ENCODE results near the gene QRICH2.

QRICH2 gene

DNA sequence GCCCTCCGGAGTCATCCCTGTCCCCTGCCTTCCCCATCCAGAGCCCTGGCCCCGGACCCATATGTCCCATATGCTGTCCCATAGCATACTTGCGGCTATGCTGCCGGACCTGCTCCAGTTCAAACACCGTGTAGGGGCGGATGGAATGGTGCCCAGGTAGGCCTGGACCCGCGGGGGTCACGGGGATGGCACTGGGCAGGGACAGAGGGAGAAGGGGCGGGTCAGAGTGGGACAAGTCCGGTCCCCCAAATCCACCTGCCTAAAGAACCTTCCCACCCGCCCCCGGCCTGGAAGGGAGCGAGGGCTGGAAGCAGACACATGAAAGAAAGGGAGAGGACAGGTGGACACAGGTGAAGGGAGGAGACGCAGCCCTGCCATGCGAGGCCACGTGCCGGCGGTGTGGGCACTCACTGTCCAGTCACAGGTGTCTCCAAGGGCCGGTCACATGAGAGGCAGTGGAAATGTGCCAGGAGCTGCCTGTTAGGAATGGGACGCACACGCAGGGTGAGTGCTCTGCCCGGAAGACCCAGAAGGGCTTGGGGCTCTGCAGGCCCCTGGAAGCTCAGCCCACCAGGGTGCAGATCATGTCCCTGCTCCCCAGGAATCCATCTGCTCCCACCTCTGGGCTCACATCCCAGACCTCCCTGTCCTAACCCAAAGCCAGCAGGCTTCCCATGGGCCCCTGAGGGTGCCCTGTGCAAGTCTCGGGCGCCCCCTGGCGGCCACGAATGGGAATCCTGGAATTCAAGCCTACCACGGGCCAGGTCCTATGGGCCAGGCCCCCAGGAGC is 28.9 kb downstream of the QRICH2 start:
- Histone ChIP-seq H3K27me3 (no peaks in the 10 kb centered on the region), H3K4me1 (peaks cover 31% of the 10 kb centered on the region), H3K4me3 (no peak overlapping the region), H3K36me3 (no peaks in the 10 kb centered on the region; the same call in 1 of the 2 replicates), H3K27ac (no peak overlapping the region), H4K20me1 (no peaks in the 10 kb centered on the region), H3K9ac (no peak overlapping the region), H3K4me2 (no peak overlapping the region), H3K9me3 (no peaks in the 10 kb centered on the region)
- no peak for TF ChIP-seq Cebpa-rat (IDR thresholded peaks at IDR 0.05)

DNA sequence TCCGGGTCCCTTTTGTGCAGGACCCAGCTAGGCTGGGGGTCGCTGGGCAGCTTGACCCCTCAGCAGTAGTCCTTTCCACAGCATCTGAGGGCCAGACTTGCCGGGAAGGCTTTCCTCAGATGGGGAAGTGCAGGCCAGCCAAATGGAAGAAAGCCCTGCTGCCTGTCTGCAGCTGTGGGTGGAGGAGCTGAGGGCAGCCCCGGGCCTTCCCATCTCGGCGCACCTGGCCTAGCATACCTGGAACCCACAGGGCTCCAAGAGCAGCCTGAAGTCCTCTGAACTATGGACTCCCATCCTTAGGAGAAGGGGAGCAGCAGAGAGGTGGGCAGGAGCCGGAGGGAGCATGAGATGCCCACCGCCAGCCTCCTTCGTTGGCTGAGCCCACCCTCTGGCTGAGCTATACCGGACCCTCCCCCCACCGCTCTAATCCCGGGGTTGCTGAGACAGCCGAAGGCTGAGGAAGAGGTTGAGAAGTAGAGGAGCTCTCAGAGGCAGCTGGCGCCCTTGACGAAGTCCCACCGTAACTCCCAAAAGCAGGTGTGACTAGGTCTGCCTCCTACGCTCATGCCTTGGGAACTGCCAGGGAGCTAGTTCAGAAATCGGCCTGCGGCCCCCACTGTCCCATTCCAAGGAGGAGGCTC is 29.7 kb downstream of the QRICH2 start:
- Histone ChIP-seq H3K4me1 (peaks cover 38% of the 10 kb centered on the region), H3K27ac (no peak overlapping the region), H4K20me1 (no peaks in the 10 kb centered on the region), H3K4me3 (no peak overlapping the region), H3K27me3 (no peaks in the 10 kb centered on the region), H3K36me3 (no peaks in the 10 kb centered on the region; the same call in 1 of the 2 replicates), H3K9ac (no peak overlapping the region), H3K4me2 (no peak overlapping the region), H3K9me3 (no peaks in the 10 kb centered on the region)
- no peak for TF ChIP-seq Cebpa-rat (IDR thresholded peaks at IDR 0.05)

DNA sequence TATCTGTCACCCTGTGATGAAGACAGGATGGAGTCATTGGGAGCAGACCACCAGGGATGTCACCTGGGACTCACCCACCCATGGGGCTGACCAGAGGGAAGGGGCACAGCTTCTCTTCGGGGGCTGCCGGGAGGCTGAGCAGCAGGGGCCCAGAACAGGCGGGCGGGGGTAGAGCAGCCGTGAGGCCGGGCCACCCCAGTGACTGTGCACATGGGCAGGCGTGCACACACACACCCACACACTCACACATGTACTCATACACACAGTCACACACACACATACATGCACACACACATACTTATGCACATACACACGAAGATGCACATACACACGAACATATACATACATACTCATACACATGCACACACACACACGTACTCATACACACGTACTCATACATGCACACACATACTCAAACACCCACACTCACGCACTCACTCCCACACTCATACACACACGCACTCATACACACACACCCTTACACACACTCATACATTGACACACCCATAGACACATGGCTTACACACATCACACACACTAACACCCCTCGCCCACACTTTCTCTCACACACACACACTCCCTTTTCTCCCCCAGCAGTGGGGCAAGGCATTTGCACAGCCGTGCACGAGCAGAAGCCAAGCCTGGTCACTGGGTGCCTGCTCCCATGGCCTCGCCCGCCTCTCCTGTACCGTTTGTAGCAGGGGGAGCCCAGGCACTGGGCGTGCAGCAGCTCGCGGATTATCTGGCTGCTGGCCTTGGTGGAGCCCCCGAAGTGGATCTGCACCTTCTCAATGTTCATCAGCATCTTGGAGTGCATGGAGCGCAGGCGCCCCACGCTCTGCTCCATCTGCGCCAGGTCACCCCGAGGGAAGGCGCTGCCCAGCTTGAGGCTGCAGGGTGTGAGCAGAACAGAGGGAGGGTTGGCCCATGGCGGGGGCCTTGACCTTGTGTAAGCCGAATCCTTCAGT is 30.5 kb downstream of the QRICH2 start:
- Histone ChIP-seq H4K20me1 (peaks cover 5% of the 10 kb centered on the region; the same call in 1 of the 2 replicates), H3K36me3 (no peaks in the 10 kb centered on the region; the same call in 1 of the 2 replicates), H3K27ac (no peak overlapping the region), H3K9ac (no peak overlapping the region), H3K4me3 (no peak overlapping the region), H3K4me1 (peaks cover 41% of the 10 kb centered on the region), H3K27me3 (no peaks in the 10 kb centered on the region), H3K9me3 (no peaks in the 10 kb centered on the region), H3K4me2 (no peak overlapping the region)
- no peak for TF ChIP-seq Cebpa-rat (IDR thresholded peaks at IDR 0.05)

DNA sequence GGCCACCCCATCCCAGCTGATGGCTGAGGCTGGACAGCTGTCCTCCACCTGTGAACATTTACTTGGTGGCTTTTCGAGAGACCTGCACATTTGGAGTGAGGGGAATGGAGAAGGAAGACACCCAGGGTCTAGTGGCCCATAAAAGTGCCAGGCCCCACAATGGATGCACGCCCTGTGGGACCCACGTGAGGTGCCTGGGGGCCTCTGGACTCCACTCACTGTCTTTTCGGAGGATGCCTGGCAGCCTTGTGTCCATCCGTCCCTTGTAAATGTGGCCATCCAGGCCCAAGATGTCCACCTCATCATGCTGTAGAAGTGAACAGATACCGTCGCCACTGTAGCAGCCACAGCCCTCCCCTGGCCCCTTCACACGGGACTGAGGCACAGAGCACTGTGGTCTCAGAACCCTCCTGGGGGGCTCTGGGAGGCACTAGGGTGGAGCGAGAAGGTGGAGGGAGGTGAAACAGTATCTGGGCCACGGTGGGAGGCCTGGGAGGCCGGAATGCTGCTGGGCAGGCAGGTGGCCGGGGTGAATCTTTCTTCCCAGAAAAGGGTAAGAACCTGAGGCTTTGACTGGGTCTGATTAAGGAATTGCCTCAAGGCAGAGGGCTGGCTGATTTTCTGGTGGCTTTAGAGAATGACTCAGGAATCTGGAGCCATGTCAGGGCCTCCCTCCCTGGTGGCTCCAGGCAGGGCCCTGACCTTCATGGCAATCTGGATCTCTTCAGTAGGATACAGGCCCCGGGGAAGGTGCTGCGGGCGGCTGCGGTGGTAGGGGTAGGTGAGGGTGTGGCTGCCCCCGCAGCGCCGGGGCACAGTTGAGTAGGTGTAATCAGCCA is 31.4 kb downstream of the QRICH2 start:
- Histone ChIP-seq H3K4me2 (0 out of 2 replicates have a peak overlapping the region, but pooled peaks have one; percentile 6), H3K27me3 (no peaks in the 10 kb centered on the region), H3K36me3 (no peaks in the 10 kb centered on the region; the same call in 1 of the 2 replicates), H3K9me3 (no peaks in the 10 kb centered on the region), H3K4me3 (no peak overlapping the region), H3K4me1 (peaks cover 50% of the 10 kb centered on the region), H3K27ac (peak overlapping the region; percentile 35; the same call in 1 of the 2 replicates), H4K20me1 (peaks cover 14% of the 10 kb centered on the region), H3K9ac (no peak overlapping the region)
- no peak for TF ChIP-seq Cebpa-rat (IDR thresholded peaks at IDR 0.05)

DNA sequence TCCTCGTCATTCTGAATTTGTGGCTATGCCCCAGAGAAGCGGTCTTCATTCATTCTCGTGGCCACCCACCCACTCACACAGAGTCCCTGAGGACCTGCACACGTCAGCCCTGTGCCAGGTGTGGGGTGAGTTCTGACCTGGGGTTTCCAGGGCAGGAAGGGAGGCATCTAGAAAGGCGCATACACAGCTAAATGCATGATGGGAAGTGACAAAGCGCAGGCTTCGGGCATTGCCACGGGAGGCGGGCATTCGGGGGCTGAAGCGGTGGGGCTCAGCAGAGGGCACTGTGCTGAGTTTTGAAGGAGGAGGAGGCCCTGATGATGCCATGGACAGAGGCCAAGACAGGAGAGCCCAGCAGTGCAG is 32.0 kb downstream of the QRICH2 start:
- H3K4me3 ChIP-seq, result no peak overlapping the region

DNA sequence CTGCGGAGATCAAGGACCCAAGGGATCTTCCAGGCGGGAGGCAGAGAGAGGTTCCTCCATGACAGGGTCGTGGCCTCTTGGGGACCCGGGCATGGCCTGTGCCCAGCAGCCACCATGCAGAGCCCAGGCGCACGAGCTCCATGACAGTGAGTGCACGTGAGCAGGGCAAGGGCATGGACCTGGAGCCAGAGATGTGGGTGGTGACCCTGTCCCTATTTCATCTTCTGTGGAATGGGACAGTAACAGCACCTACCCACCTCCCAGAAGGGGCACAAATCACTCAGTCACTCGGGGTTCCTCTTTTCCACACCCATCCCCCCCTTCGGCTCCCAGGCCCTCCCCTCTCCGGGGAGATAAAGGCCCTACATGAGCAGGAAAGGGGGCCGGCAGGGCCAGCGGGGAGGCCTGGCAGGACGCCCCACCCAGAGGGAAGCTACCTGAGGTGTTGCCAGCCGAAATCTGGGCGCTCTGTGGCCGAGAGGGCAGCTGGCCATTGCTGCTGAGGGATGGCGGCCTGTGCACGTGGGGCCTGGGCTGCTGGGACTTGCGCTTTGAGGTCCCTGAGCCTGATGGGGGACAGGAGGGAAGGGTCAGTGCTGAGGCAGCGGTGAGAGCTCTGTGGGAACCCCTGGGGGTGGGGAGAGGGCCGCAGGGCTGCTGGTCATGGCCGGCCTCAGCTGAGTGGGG is 32.6 kb downstream of the QRICH2 start:
- peaks cover 10% of the 10 kb centered on the region; the same call in 1 of the 2 replicates for H3K36me3 ChIP-seq
- H3K27me3 ChIP-seq, result no peaks in the 10 kb centered on the region
- H3K9ac ChIP-seq, result no peak overlapping the region
- H3K9me3 ChIP-seq, result no peaks in the 10 kb centered on the region
- H3K4me3 ChIP-seq, result no peak overlapping the region
- no peak for TF ChIP-seq Cebpa-rat (IDR thresholded peaks at IDR 0.05)
- H4K20me1 ChIP-seq, result peaks cover 26% of the 10 kb centered on the region
- H3K4me2 ChIP-seq, result peak overlapping the region; percentile 6; the same call in 1 of the 2 replicates
- H3K4me1 ChIP-seq, result peaks cover 62% of the 10 kb centered on the region
- H3K27ac ChIP-seq, result no peak overlapping the region

More for the DNA sequence above, 32.0 kb downstream of the QRICH2 start:
- Histone ChIP-seq H3K27ac (no peak overlapping the region), H4K20me1 (peaks cover 20% of the 10 kb centered on the region), H3K36me3 (peaks cover 4% of the 10 kb centered on the region; the same call in 1 of the 2 replicates), H3K4me2 (peak overlapping the region; percentile 6; the same call in 1 of the 2 replicates), H3K27me3 (no peaks in the 10 kb centered on the region), H3K9me3 (no peaks in the 10 kb centered on the region), H3K9ac (no peak overlapping the region), H3K4me1 (peaks cover 56% of the 10 kb centered on the region)
- no peak for TF ChIP-seq Cebpa-rat (IDR thresholded peaks at IDR 0.05)

DNA sequence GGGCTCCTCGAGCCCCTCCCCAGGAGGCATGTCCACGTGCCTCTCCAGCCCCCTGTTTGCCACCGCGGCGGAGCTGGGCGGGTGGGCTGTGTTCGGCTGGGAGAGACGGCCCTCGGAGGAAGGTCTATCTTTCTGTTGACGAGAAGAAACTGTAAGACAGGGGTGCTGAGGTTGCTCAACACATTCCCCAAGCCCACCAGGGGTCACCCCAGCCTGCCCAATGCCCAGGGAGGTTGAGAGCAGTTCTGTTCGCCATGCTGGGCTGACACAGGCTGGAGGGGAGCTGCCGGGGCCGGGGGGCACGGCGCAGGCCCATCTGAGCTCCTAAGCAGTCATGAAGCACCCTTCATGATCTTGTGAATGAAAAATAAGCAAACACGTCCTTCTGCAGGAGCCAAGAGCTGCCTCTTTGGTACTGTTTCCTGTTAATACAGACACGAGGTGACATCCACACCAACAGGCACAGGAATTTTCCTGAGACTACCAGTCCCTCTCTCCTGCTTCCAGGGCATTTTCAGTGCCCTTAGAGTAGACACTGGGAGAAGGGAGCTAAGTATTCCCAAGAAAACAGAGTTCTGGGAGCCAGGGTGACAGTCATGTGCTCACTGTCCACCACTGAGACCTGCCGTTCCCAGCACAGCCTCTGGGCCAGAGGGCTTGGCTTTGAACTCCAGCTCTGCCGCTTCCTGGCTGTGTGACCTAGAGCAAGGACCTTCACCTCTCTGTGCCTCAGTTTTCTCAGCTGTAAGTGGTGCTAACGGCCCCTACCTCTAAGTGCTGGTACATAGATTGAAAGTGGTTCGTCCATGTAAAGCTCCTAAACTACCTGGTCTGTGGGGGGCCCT is 33.7 kb downstream of the QRICH2 start:
- Histone ChIP-seq H4K20me1 (peaks cover 34% of the 10 kb centered on the region), H3K4me3 (no peak overlapping the region), H3K27me3 (no peaks in the 10 kb centered on the region), H3K4me1 (peaks cover 73% of the 10 kb centered on the region), H3K9ac (no peak overlapping the region), H3K36me3 (peaks cover 18% of the 10 kb centered on the region), H3K4me2 (no peak overlapping the region), H3K9me3 (no peaks in the 10 kb centered on the region), H3K27ac (peak overlapping the region; percentile 65)
- TF ChIP-seq Cebpa-rat (IDR thresholded peaks at IDR 0.05), result no peak

Data from BLaER1 (cell line).